WTC11 (cell line): Measurements from ENCODE around the gene RHBG.
A peak's percentile ranks its signal among the peaks of the same experiment; 100 is the strongest.

Experiments used
- AFF4 ChIP-seq: sonication (generic); formaldehyde crosslinking; IDR thresholded peaks from 2 replicates; pipeline ENCODE4 v1.8.1; 2023; ENCODE audit warnings: mild to moderate bottlenecking, missing genetic modification reagents, borderline replicate concordance
- CREB1 ChIP-seq: sonication (generic); formaldehyde crosslinking; IDR thresholded peaks from 2 replicates; pipeline ENCODE4 v1.8.0; 2023; ENCODE audit warnings: mild to moderate bottlenecking, missing genetic modification reagents
- CREM ChIP-seq: sonication (generic); formaldehyde crosslinking; IDR thresholded peaks from 2 replicates; pipeline ENCODE4 v1.8.1; 2022; ENCODE audit warnings: mild to moderate bottlenecking, missing genetic modification reagents, moderate library complexity
- CTCF ChIP-seq: fragments of 200-600 bp; IDR thresholded peaks from 2 replicates; pipeline ENCODE4 v1.8.0; 2022; ENCODE audit warnings: antibody characterized with exemption
- FOXK1 ChIP-seq: sonication (generic); formaldehyde crosslinking; IDR thresholded peaks from 2 replicates; pipeline ENCODE4 v1.8.0; 2022; ENCODE audit warnings: mild to moderate bottlenecking, moderate library complexity, missing genetic modification reagents
- IRF1 ChIP-seq: sonication (generic); formaldehyde crosslinking; IDR thresholded peaks from 2 replicates; pipeline ENCODE4 v1.8.0; 2023; ENCODE audit warnings: missing genetic modification reagents
- NFE2L1 ChIP-seq: sonication (generic); formaldehyde crosslinking; IDR thresholded peaks from 2 replicates; pipeline ENCODE4 v1.8.1; 2023; ENCODE audit warnings: missing genetic modification reagents
- USF1 ChIP-seq: sonication (generic); formaldehyde crosslinking; IDR thresholded peaks from 2 replicates; pipeline ENCODE4 v1.8.0; 2022; ENCODE audit warnings: mild to moderate bottlenecking, missing genetic modification reagents
- ZNF317 ChIP-seq: sonication (generic); formaldehyde crosslinking; IDR thresholded peaks from 2 replicates; pipeline ENCODE4 v1.8.1; 2023; ENCODE audit warnings: low read depth, mild to moderate bottlenecking, moderate library complexity, missing genetic modification reagents, borderline replicate concordance

- TF ChIP-seq CTCF (no peak), CREM (CRISPR knock-in tag) (no peak), IRF1 (CRISPR knock-in tag) (no peak), ZNF317 (CRISPR knock-in tag) (no peak), USF1 (CRISPR knock-in tag) (0 out of 2 replicates have a peak, but pooled peaks have one; percentile 12), AFF4 (CRISPR knock-in tag) (no peak), NFE2L1 (no peak), CREB1 (CRISPR knock-in tag) (no peak), FOXK1 (CRISPR knock-in tag) (no peak)
These were observed 31.2 kb upstream of the RHBG start for GRCh38 chr1:156337888-156338179.
